OCI-LY7 (cell line): ENCODE data around the gene CCDC92.

Source experiments
- CTCF ChIP-seq: fragments of 200-600 bp; sonication (generic); conservative IDR thresholded peaks from 2 replicates; pipeline ENCODE4 v1.5.1; 2014; ENCODE audit warnings: mild to moderate bottlenecking, antibody characterized with exemption, low read length, moderate library complexity, mixed read lengths
- EZH2phosphoT487 ChIP-seq: fragments of 200-600 bp; sonication (generic); IDR thresholded peaks from 2 replicates; pipeline ENCODE4 v1.6.1; 2018; ENCODE audit warnings: low read depth, borderline replicate concordance, mild to moderate bottlenecking, mixed run types, antibody characterized with exemption, low read length, moderate library complexity, mixed read lengths

DNA sequence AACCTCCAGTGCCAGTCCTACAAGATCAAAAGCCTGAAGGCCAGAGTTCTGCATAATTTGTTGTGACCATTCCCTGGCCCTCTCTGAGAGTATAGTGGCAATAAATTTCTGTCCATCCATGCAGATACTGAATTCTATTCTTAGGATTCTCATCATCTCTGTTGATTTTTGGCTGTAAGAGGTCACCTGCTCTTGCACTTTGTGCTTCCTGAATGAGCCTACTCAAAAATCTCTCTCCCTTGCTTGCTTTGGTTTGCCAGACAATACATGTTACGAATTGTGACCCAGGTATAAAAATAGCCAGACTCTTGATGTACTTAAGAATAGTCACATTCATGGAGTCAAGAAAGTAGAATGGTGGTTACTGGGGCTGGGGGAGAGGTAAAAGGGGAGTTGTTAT, 17.1 kb upstream of the CCDC92 start:
- TF ChIP-seq CTCF = no peak
- TF ChIP-seq EZH2phosphoT487 = no peak
